BJ (cell line): ENCODE data around the gene LMCD1. TPM values are rescaled to one million over a fixed set of nuclear protein-coding genes. Genes with fewer than 3 reads are reported as not detected.

Experiments used
- CTCF ChIA-PET: fragments of 350-600 bp; formaldehyde crosslinking; extraction: SDS; loops from one replicate; lab custom pipeline; 2021; ENCODE audit warnings: antibody characterized with exemption, inconsistent platforms; lab: Yijun Ruan, JAX
- POLR2A ChIA-PET: fragments of 300-600 bp; sonication (Branson Sonifier 250); formaldehyde crosslinking; extraction: SDS; loops from one replicate; lab custom pipeline; 2021; ENCODE audit warnings: antibody characterized with exemption; lab: Charles Lee
- DNase-seq: peaks from one replicate; pipeline ENCODE4 v3.0.0-alpha.2; 2011; ENCODE audit warnings: low read depth
- H3K27me3 ChIP-seq: 2 replicates; pipeline ENCODE4 v1.6.0; 2011; ENCODE audit warnings: low read length; ENCODE audit not compliant: control insufficient read depth, insufficient read depth
- H3K36me3 ChIP-seq: 2 replicates; pipeline ENCODE4 v1.5.1; 2011; ENCODE audit warnings: low read length; ENCODE audit not compliant: control insufficient read depth, insufficient read depth
- H3K4me3 ChIP-seq: 2 replicates; pipeline ENCODE4 v1.5.1; 2011; ENCODE audit warnings: low read depth, mild to moderate bottlenecking, control low read depth, low read length
- CTCF ChIP-seq: IDR thresholded peaks from 2 replicates; pipeline ENCODE4 v1.5.1; 2011; ENCODE audit warnings: low read depth, mild to moderate bottlenecking, control low read depth, inconsistent platforms, low read length, moderate library complexity; ENCODE audit not compliant: insufficient read depth
- polyA plus RNA-seq: library from polyadenylated mRNA; depleted of rRNA; stranded (reverse); fragments of >200 nt; gene quantifications from 2 replicates; pipeline ENCODE4 v1.2.3, GENCODE V29; 2011; rRNA removed

LMCD1 gene
- polyA plus RNA-seq, 1 experiment = 168 TPM

DNA sequence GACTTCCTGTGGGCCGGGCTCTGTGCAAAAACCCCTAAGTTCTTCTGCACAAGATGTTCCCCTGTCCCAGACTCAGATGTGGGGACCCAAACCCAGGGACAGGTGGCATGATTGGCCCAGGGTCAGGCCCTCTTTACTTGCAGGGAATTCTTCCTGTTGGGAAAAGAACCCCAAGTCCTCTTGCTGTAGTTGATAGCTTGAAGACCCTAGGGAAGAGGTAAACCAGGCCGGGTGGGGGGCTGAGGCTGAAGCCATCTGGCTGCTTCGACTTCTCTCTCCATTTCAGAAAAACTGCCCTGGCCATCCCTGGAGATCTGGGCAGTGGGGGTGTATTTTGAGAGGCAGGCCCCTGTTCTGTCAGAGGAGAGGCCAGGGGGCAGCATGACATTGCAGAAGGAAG, 119.5 kb downstream of the LMCD1 start:
- ChIA-PET CTCF (interaction anchor here (1.8 to 3.6 kb wide), 2 partner anchors 172 to 178 kb away, joined by 5 to 42 read pairs; no protein-coding TSS in a partner anchor), POLR2A (no interaction called here)
- Histone ChIP-seq H3K4me3 (no peak overlapping the region), H3K36me3 (no peaks in the 10 kb centered on the region), H3K27me3 (no peaks in the 10 kb centered on the region)
- DNase-seq = no peak
- no peak for TF ChIP-seq CTCF

- Histone ChIP-seq H3K4me3 (no peak overlapping the region), H3K27me3 (no peaks in the 10 kb centered on the region), H3K36me3 (no peaks in the 10 kb centered on the region)
- POLR2A ChIA-PET = interaction anchor here (0.7 kb wide), 1 partner anchor 90 kb away, joined by 4 read pairs; no protein-coding TSS in a partner anchor
- no peak for TF ChIP-seq CTCF
- CTCF ChIA-PET = interaction anchor here (0.8 to 3.6 kb wide), 29 partner anchors 10 to 447 kb away, joined by 3 to 42 read pairs (median 4); no protein-coding TSS in a partner anchor
- DNase-seq = peak; percentile 76
Measured at GRCh38 chr3:8621872-8622271, 120.2 kb downstream of the LMCD1 start.

GRCh38 chr3:8622873-8623691, 121.5 kb downstream of the LMCD1 start:
- CTCF ChIA-PET = interaction anchor here (0.6 to 3.6 kb wide), 25 partner anchors 9 to 445 kb away, joined by 3 to 42 read pairs (median 4); partner anchors contain the start of gene LMCD1
- TF ChIP-seq CTCF = peak; percentile 95
- Histone ChIP-seq H3K36me3 (no peaks in the 10 kb centered on the region), H3K4me3 (no peak overlapping the region), H3K27me3 (no peaks in the 10 kb centered on the region)
- DNase-seq = no peak
- POLR2A ChIA-PET = no interaction called here

GRCh38 chr3:8623741-8624140, 122.1 kb downstream of the LMCD1 start:
- no peak for DNase-seq
- ChIA-PET POLR2A (no interaction called here), CTCF (interaction anchor here (3.2 kb wide), 1 partner anchor 207 kb away, joined by 9 read pairs; no protein-coding TSS in a partner anchor)
- H3K36me3 ChIP-seq = no peaks in the 10 kb centered on the region
- no peak for TF ChIP-seq CTCF
- H3K27me3 ChIP-seq = no peaks in the 10 kb centered on the region
- no peak overlapping the region for H3K4me3 ChIP-seq

Other genes starting within 250 kb of the LMCD1 start
- 0.25 and 0.26 TPM in 2 replicates for gene SSUH2, start 143.0 kb downstream of the LMCD1 start, polyA plus RNA-seq
- gene CAV3, start 232.0 kb downstream of the LMCD1 start, polyA plus RNA-seq = 0.05 TPM in 1 of 2 replicates, not detected in the other